GM12873 (cell line): ENCODE measurements around the gene RAB42.

Source experiments
- TF ChIP-seq, protein P1 (sequence below): IDR thresholded peaks from 2 replicates; pipeline ENCODE4 v1.5.1; 2012; ENCODE audit warnings: low read depth, mild to moderate bottlenecking, moderate library complexity, low read length, control low read depth; ENCODE audit not compliant: insufficient read depth; ENCODE audit errors: missing control alignments

RAB42 gene

DNA sequence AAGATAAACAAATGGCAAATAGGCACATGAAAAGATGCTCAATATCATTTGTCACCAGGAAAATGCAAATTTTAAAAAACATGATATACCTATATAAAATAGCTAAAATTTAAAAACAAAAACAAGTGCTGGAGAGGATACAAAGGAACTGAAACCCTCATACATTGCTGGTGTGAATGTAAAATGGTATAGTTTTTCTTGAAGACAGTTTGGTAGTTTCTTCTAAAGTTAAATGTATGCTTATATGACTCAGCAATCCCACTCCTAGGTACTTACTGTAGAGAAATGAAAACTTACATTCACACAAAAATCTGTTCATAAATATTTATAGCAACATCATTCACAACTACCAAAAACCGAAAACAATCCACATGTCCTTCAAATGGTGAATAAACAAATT lies 39.6 kb downstream of the RAB42 start:
- TF ChIP-seq, protein P1, sequence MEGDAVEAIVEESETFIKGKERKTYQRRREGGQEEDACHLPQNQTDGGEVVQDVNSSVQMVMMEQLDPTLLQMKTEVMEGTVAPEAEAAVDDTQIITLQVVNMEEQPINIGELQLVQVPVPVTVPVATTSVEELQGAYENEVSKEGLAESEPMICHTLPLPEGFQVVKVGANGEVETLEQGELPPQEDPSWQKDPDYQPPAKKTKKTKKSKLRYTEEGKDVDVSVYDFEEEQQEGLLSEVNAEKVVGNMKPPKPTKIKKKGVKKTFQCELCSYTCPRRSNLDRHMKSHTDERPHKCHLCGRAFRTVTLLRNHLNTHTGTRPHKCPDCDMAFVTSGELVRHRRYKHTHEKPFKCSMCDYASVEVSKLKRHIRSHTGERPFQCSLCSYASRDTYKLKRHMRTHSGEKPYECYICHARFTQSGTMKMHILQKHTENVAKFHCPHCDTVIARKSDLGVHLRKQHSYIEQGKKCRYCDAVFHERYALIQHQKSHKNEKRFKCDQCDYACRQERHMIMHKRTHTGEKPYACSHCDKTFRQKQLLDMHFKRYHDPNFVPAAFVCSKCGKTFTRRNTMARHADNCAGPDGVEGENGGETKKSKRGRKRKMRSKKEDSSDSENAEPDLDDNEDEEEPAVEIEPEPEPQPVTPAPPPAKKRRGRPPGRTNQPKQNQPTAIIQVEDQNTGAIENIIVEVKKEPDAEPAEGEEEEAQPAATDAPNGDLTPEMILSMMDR: no peak

DNA sequence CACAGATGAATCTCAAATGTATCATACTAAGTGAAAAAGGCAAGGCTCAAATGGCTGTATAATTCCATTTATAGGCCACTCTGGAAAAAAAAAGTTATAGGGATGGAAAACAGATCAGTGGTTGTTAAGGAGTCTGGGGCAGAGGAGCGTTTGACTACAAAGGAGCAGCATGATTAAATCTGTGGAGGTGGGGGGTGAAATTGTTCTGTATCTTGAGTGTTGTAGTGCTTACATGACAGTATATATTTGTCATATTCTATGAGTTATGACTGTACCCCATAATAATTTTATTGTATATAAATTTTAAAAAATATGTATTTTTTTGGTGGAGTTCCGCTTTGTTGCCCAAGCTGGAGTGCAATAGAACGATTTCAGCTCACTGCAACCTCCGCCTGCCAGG lies 40.5 kb downstream of the RAB42 start:
- TF ChIP-seq, protein P1: no peak

DNA sequence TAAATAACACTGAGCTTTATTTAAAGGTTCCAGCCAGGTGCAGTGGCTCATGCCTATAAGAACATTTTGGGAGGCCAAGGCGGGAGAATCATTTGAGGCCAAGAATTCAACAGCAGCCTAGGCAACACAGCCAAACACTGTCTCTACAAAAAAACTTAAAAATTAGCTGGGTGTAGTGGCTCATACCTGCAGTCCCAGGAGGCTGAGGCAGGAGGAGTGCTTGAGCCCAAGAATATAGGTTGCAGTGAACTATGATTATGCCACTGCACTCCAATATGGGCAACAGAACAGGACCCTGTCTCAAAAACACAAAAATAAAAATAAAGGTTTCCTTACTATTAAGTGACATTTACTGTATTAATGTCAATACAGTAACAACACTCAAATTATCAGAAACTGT lies 48.7 kb downstream of the RAB42 start:
- TF ChIP-seq, protein P1: peak; percentile 60

GRCh38 chr1:28642056-28642846 lies 50.2 kb downstream of the RAB42 start:
- TF ChIP-seq, protein P1: no peak

GRCh38 chr1:28642847-28643635 lies 51.0 kb downstream of the RAB42 start, which contains the start of gene TAF12:
TSS of gene TAF12 (minus strand) at chr1:28643067. CDS start at chr1:28622081, 20,986 bp downstream.
- TF ChIP-seq, protein P1: peak; percentile 54

DNA sequence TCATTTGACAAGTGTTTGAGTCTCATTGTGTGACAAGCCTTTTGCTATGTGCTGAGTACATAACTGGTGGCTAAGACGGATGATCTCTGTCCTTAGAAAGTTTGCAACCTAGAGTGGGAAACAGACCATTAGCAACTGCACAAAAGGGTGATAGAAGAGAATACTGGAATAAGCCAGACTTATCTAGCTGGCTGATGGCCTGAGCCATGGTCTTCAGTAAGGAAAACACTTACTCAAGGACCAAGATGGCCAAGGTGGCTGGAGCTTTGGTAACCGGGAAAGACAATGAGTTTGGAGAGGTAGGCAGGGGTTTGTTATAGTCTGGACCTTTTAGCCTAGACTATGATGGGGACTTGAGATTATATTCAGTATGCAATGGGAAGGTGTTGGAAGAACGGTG lies 52.4 kb downstream of the RAB42 start:
- TF ChIP-seq, protein P1: no peak
